Testis (tissue), 2 donors: ENCODE measurements around the gene BIN2.

Experiments
- CTCF ChIP-seq, 3 experiments: fragments of 450-650 bp in 2 of 3; fragments of 200-600 bp in 1 of 3; sonication (generic) in 1 of 3; IDR thresholded peaks; one replicate each; pipeline ENCODE4 v1.5.1; 2016 to 2019; ENCODE audit warnings: antibody characterized with exemption in 3 of 3, mild to moderate bottlenecking in 2 of 3, moderate library complexity in 1 of 3
- POLR2A ChIP-seq: fragments of 450-650 bp; IDR thresholded peaks from one replicate; pipeline ENCODE4 v1.6.1; 2017; ENCODE audit warnings: antibody characterized with exemption, mild to moderate bottlenecking, moderate library complexity

GRCh38 chr12:51346581-51346980 lies 22.6 kb upstream of the BIN2 start, which contains the start of gene CELA1:
- TF ChIP-seq CTCF (IDR thresholded peaks at IDR 0.05) = no peak
- TF ChIP-seq POLR2A = no peak
